Ishikawa (cell line): ENCODE data around the gene GFRA1.

ENCODE experiments used
- CEBPB ChIP-seq: IDR thresholded peaks from 2 replicates; pipeline ENCODE4 v1.6.1; 2012
- CREB1 ChIP-seq: IDR thresholded peaks from 2 replicates; pipeline ENCODE4 v1.6.1; 2012; ENCODE audit warnings: low read depth
- EGR1 ChIP-seq: IDR thresholded peaks from 2 replicates; pipeline ENCODE4 v1.6.1; 2012
- EP300 ChIP-seq: IDR thresholded peaks from 2 replicates; pipeline ENCODE4 v1.6.1; 2012; ENCODE audit warnings: borderline replicate concordance
- FOXM1 ChIP-seq: IDR thresholded peaks from 2 replicates; pipeline ENCODE4 v1.6.1; 2012; ENCODE audit warnings: low read depth, borderline replicate concordance
- MAX ChIP-seq: IDR thresholded peaks from 2 replicates; pipeline ENCODE4 v1.6.1; 2012
- NFIC ChIP-seq: IDR thresholded peaks from 2 replicates; pipeline ENCODE4 v1.6.1; 2012
- RAD21 ChIP-seq: IDR thresholded peaks from 2 replicates; pipeline ENCODE4 v1.6.1; 2012; ENCODE audit warnings: low read depth
- REST ChIP-seq: IDR thresholded peaks from 2 replicates; pipeline ENCODE4 v1.6.1; 2012; ENCODE audit warnings: low read depth, mild to moderate bottlenecking
- TAF1 ChIP-seq: IDR thresholded peaks from 2 replicates; pipeline ENCODE4 v1.6.1; 2012; ENCODE audit warnings: low read depth, mild to moderate bottlenecking
- TCF12 ChIP-seq: IDR thresholded peaks from 2 replicates; pipeline ENCODE4 v1.6.1; 2012; ENCODE audit warnings: low read depth
- TEAD4 ChIP-seq: IDR thresholded peaks from 2 replicates; pipeline ENCODE4 v1.6.1; 2012
- USF1 ChIP-seq: IDR thresholded peaks from 2 replicates; pipeline ENCODE4 v1.6.1; 2012
- YY1 ChIP-seq: IDR thresholded peaks from 2 replicates; pipeline ENCODE4 v1.6.1; 2012; ENCODE audit warnings: low read depth
- ZBTB7A ChIP-seq: IDR thresholded peaks from 2 replicates; pipeline ENCODE4 v1.6.1; 2012; ENCODE audit warnings: low read depth

The GFRA1 gene

GRCh38 chr10:116060864-116061263 lies 212.1 kb downstream of the GFRA1 start:
- TF ChIP-seq CREB1 (no peak), RAD21 (no peak), YY1 (no peak)

- TF ChIP-seq EGR1 (no peak), CEBPB (no peak), EP300 (no peak), TAF1 (no peak), RAD21 (no peak), TCF12 (no peak), TEAD4 (no peak), ZBTB7A (no peak), USF1 (no peak), NFIC (no peak), MAX (no peak), FOXM1 (no peak), REST (no peak), YY1 (no peak), CREB1 (no peak)
These were observed 213.7 kb downstream of the GFRA1 start for GRCh38 chr10:116059320-116059719.

DNA sequence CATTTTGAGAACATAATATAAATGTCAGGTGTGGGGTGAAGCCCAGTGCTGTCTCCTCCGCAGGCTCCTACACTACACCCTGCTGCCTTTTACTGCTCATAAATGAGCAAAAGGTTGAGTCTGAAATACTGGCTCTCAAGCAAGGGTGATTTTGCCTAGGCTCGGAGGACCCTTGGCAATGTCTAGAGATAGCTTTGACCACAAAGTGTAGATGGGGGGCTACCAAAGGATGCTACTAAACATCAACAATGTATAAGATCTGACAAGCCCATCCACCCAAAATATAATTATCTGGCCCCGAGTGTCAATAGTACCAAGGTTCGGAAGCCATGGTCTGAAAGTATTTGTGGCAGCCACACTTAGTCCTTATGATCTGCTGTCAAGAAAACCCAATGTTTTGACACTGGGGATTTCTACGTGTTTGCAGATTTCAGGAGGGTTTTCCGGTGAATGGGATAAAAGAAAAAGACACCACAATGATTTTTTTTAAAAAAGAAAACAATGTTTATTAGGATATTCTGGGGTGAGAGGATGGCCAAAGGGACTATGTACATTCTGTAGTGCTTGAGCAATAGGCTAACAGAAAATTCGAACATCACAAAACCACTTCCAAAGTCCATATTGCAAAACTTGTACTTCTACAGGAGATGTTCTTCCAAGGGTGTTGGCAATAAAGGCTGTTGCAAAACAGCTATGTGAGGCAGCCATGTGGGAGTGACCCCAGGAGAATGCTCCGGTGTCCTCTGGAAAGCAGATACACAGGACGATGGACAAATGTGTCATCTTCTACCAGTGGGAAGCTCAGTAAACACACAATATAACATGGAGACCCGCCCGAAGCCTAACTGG lies 216.3 kb downstream of the GFRA1 start:
- TF ChIP-seq EP300 (no peak), REST (no peak), MAX (no peak), USF1 (no peak), FOXM1 (no peak), CREB1 (no peak), RAD21 (no peak), TEAD4 (no peak), CEBPB (no peak), YY1 (no peak), TCF12 (no peak)

DNA sequence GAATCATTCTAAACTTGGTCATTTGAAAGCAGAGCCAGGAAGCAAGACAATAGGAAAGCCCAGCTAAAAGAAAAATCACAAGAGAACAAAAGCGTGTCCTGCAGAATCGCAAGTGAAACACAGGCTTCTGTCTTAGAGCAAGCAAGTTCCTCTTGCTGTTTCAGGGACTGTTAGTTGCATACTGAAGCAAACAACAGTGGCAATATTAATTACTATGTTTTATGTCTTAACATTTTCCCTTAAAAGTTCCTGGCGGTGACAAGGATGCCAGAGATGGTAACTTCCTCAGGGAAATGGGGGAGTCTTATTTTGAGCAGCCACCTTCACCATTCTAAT lies 217.1 kb downstream of the GFRA1 start:
- TF ChIP-seq EP300: no peak
- no peak for TF ChIP-seq NFIC
- no peak for TF ChIP-seq MAX
- no peak for TF ChIP-seq FOXM1
- TF ChIP-seq TCF12: no peak
- no peak for TF ChIP-seq EGR1
- TF ChIP-seq TEAD4: no peak
- TF ChIP-seq ZBTB7A: no peak
- no peak for TF ChIP-seq REST
- TF ChIP-seq YY1: no peak
- no peak for TF ChIP-seq CREB1
